CD4-positive, alpha-beta T cell treated with Interleukin-15 for 1 hour (primary cell): ENCODE results near the gene NAALADL2.
"Not testable (repeated sequence)": the region's sequence is repeated elsewhere in the genome, so short reads cannot be mapped to it uniquely, and the experiment has no call there.

Source experiments
- DNase-seq: peaks from one replicate; pipeline ENCODE4 v3.0.0-alpha.2; 2020

The NAALADL2 gene

DNA sequence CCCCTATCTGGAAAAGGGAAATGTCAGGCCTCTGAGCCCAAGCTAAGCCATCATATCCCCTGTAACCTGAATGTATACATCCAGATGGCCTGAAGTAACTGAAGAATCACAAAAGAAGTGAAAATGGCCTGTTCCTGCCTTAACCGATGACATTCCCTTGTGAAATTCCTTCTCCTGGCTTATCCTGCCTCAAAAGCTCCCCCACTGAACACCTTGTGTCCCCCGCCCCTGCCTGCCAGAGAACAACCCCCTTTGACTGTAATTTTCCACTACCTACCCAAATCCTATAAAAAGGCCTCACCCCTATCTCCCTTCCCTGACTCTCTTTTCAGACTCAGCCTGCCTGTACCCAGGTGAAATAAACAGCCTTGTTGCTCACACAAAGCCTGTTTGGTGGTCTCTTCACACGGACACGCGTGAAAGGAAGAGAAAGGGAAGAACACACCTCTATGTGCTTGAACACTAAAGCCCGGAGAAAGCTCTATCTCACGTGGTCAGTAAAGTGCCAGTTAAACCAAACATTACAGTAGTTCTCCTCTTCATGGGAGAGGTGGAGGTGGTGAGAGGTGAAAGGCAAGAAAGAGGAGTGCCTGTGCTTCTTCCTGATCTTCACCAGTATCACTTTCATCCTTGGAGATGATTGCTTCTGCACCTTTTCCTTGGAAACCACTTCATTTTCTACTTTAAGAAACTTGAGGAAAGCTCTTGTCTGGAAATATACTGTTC, 963.8 kb downstream of the NAALADL2 start:
- DNase-seq, result not testable (repeated sequence)

DNA sequence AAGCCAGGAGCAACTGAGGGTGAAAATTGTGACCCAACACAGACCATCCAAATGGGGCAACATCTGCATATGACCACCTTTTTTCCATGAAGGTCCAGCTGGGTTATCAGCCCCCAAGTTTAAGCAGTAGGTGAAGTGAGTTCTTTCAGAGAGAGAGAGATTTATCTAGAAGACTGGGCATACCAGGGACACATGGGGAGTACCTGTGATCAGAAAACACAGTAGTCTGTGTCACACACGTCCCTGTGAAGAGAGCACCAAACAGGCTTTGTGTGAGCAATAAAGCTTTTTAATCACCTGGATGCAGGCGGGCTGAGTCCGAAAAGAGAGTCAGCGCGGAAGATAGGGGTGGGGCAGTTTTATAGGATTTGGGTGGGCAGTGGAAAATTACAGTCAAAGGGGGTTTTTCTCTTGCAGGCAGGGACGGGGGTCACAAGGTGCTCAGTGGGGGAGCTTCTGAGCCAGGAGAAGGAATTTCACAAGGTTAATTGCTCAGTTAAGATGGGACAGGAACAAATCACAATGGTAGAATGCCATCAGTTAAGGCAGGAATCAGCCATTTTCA, 966.0 kb downstream of the NAALADL2 start:
- DNase-seq, result not testable (repeated sequence)

DNA sequence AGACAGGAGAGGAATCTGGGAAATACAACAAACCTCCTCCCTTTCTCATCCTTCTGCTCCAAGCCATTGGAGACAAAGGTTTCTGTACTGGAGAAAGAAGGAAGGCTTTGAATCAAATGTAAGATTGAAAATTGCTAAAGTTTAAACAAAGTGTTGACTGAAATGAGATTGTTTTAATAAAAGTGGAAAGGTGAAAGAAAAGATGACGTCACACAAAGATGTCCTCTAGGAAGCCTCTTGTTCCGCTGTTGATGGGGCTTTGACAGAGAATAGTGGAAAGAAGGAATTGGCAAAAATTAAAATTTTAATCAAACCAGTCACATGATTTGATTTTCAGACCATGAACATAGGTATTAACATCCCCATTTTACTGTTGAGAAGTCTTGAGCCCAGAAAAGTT, 967.6 kb downstream of the NAALADL2 start:
- no peak for DNase-seq

DNA sequence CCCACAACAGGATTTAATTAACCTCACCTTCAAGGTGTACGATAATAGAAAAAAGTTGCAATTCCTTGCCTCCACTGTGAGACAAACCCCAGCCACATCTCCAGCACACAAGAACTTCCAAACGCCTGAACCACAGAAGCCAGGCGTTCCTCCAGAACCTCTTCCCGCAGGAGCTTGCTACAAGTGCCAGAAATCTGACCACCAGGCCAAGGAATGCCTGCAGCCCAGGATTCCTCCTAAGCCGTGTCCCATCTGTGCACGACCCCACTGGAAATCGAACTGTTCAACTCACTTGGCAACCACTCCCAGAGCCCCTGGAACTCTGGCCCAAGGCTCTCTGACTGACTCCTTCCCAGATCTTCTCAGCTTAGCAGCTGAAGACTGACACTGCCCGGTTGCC, 970.7 kb downstream of the NAALADL2 start:
- not testable (repeated sequence) for DNase-seq

DNA sequence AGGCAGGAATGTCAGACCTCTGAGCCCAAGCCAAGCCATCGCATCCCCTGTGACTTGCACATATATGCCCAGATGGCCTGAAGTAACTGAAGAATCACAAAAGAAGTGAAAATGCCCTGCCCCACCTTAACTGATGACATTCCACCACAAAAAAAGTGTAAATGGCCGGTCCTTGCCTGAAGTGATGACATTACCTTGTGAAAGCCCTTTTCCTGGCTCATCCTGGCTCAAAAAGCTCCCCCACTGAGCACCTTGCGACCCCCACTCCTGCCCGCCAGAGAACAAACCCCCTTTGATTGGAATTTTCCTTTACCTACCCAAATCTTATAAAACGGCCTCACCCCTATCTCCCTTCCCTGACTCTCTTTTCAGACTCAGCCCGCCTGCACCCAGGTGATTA, 976.6 kb downstream of the NAALADL2 start:
- DNase-seq, result not testable (repeated sequence)

DNA sequence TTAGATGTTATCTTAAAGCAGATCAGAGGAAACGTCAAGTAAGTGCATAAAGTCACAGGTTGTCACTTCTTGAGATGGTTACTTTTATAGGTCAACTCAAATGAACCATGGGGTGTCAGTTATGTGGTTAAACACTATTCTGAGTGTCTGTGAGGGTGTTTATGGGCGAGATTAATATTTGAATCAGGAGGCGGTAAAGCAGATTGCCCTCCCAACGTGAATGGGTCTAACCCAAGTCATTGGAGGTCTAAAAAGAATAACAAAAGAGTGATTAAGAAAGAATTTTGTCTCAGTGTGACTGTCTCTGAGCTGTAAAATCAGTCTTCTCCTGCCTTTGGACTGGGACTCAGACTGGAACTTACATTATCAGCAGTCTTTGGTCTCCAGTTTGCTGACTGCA, 977.5 kb downstream of the NAALADL2 start:
- no peak for DNase-seq

DNA sequence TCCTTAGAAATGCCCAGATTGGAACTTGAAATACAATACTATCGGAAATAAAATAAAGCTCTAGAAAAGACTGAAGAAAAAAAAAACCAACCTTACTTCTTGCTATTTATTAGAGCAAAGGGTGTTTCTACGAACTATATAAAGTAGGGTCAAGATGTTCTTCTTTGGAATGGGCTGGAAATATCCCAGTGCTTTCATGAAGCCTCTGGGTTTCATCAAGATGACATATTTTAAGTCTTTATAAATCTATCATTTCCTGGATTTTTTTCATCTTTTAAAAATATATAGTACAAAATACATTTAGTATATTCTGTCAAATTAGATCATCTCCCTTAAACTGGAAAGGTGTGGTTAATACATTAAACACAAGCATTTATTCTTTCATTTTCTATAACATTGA, 978.8 kb downstream of the NAALADL2 start:
- DNase-seq, result no peak

DNA sequence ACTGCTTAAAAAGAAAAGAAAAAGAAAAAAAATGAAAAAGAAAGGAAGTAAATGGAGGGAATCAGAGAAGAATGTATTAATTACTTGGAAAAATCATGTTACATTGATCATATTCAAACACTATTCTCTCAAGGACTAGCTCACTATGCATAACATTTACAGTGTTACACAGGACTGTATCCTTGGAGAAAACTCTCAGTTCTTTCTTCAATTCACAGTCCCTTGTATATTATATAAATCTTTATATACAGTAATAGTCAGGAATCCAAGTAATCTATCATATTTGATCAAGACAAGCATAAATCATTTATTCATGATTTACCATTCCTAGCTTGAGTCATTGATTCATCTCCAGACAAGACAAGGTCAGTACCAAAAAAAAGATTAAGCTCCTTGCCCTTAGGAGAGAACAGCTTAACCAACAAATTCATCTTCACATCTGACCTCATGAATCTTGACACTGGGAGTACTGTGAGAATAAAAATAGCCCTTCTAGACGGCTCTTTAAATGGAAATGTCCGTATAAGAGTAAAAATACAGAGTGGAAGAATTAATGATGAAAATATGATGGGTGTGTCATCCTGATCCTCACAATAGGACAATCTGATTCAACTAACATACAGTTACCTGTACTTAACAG, 980.4 kb downstream of the NAALADL2 start:
- DNase-seq, result no peak

DNA sequence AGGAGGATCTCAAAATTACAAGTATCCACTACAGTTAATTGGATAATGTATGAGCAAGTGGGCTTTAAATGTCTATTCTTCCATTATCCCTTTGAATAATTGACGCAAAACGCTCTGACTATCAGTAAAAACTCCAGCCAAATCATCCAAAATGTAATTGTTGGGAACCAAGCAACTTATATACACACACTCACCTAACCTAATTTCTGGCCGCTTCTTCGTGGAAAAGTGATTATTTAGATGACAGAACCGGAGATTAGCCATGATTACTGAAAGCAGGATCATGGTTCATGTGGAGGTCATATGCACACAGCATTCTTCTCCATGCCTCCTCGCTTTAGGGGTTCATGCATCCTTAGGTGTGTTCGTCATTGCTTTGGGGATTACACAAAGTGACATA, 992.4 kb downstream of the NAALADL2 start:
- DNase-seq, result no peak

DNA sequence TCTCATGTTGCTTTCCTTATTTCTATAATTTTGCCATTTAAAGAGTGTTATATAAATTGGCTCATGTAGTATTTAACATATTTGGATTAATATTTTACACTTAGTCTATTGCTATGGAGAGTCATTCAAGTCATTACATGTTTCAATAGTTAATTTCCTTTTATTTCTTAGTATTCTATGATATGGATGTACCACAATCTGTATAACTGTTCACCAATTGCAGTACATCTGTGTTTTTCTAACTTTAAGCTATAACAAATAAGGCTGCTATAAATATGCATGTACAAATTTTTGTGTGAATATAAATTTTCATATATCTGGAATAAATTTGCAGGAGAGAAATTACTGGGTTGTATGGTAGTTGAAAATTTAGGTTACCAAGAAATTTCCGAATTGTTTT, 993.4 kb downstream of the NAALADL2 start:
- DNase-seq, result no peak

DNA sequence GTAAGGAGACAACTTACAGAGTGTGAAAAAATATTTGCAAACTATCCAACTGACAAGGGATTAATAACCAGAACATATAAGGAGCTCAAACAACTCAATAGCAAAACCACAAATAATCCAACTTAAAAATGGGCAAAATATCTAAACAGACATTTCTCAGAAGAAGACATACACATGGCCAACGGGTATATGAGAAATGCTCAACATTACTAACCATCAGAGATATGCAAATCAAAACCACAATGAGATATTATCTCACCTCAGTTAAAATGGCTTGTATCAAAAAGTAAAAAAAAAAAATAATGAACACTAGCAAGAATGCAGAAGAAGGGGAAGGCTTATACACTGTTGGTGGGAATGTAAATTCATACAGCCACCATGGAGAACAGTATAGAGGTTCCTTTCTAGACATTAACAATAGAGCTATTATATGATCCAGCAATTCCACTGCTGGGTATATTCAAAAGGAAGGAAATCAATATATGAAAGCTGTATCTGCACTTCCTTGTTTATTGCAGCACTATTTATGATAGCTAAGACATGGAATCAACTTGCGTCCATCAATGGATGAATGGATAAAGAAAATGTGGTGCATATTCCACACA, 998.6 kb downstream of the NAALADL2 start:
- no peak for DNase-seq
